GM12891 (cell line): Measurements from ENCODE around the gene SLC26A1.

Experiments used
- POLR2AphosphoS5 ChIP-seq: IDR thresholded peaks from 2 replicates; pipeline ENCODE4 v1.6.1; 2011; ENCODE audit warnings: low read depth, low read length, control low read depth
- SPI1 ChIP-seq: IDR thresholded peaks from 2 replicates; pipeline ENCODE4 v1.6.1; 2011; ENCODE audit warnings: low read depth, low read length, control low read depth

DNA sequence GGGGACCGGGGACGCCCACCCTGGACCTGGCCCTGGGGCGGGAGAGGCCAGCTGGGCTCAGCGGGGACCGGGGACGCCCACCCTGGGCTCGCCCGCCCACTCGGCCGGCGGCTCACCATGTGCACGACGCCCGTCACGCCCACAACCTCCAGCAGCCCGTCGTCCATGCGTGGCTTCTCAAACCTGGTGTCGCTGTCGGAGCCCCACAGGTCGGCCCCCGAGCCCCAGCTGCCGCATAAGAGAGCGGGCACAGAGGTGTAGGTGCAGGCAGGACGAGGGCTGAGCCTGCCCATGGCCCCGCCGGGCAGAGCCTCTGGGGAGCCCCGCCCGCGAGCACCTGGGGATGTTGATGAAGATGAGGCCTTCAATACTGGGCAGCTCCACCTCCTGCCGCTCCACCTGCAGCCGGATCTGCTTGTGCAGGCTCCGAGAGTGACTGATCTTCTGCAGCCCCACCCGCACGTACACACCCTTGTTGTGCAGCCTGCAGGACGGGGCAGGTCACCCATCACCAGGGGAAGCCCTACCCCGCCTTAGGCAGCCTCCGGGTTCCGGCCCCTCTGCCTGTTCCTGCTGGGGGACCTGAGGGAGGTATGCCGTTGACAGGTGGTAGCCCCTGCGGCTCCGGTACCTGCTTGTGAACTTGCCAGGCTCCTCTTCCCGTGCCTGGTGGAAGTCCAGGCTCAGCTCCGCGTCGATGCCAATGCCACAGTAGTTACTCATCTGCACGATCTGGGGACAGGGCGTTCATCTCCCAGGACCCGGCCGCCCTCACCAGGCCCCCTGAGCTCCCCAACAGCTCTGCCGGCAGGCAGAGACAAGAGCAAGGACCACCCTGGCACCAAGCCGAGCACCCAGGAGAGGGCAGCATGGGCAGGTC is 31.6 kb downstream of the SLC26A1 start:
- TF ChIP-seq POLR2AphosphoS5 (no peak), SPI1 (no peak)
